GM12801 (cell line): ENCODE results near the gene ITGB6.

ENCODE experiments used
- CTCF ChIP-seq: IDR thresholded peaks from one replicate; pipeline ENCODE4 v1.5.1; 2011; ENCODE audit warnings: control low read depth; ENCODE audit not compliant: insufficient read length; ENCODE audit errors: extremely low read depth

ITGB6 gene, protein sequence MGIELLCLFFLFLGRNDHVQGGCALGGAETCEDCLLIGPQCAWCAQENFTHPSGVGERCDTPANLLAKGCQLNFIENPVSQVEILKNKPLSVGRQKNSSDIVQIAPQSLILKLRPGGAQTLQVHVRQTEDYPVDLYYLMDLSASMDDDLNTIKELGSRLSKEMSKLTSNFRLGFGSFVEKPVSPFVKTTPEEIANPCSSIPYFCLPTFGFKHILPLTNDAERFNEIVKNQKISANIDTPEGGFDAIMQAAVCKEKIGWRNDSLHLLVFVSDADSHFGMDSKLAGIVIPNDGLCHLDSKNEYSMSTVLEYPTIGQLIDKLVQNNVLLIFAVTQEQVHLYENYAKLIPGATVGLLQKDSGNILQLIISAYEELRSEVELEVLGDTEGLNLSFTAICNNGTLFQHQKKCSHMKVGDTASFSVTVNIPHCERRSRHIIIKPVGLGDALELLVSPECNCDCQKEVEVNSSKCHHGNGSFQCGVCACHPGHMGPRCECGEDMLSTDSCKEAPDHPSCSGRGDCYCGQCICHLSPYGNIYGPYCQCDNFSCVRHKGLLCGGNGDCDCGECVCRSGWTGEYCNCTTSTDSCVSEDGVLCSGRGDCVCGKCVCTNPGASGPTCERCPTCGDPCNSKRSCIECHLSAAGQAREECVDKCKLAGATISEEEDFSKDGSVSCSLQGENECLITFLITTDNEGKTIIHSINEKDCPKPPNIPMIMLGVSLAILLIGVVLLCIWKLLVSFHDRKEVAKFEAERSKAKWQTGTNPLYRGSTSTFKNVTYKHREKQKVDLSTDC

DNA sequence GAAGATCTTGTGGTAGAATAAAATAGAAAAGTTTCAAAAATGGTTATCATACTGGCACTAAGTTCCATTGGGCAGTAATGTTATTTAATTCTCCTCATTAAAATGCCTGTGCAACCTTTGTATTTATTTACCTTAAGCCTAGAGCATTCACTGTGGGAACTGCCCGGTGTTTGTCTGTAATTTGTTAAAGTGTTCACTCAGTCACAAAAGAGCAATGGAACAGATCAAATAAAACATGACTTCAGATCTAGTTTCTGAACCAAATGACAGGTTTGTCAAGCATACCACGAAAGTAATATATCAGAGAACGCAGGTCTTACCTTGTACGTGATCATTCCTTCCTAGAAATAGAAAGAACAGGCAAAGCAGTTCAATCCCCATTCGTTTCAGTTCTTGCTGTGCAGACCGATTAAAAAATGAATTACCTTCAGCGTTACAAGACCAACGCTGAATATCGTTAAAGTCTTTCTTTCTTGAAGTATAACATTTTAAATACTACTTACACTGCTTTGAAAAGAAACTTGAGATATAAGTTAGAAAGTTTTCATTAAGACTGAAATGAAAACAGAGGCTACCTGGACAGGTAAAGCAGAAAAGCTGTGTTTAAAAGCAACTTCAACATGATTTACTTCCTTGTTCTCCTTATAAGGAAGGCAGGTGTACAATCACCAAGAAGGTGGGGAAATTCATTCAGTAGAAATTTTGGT lies at the start of gene ITGB6:
Gene ITGB6 (minus strand): TSS at position 590 of the 707 bp plus-strand sequence. CDS start 209 bp downstream, at position 381.
- no peak for TF ChIP-seq CTCF

GRCh38 chr2:160247296-160248035 lies 47.4 kb upstream of the ITGB6 start:
- no peak for TF ChIP-seq CTCF

- no peak for TF ChIP-seq CTCF
Observed at GRCh38 chr2:160246356-160246755, 46.3 kb upstream of the ITGB6 start.

- TF ChIP-seq CTCF = no peak
Observed at GRCh38 chr2:160245614-160246155, 45.6 kb upstream of the ITGB6 start.

- no peak for TF ChIP-seq CTCF
Observed at GRCh38 chr2:160242893-160243564, 43.0 kb upstream of the ITGB6 start.

DNA sequence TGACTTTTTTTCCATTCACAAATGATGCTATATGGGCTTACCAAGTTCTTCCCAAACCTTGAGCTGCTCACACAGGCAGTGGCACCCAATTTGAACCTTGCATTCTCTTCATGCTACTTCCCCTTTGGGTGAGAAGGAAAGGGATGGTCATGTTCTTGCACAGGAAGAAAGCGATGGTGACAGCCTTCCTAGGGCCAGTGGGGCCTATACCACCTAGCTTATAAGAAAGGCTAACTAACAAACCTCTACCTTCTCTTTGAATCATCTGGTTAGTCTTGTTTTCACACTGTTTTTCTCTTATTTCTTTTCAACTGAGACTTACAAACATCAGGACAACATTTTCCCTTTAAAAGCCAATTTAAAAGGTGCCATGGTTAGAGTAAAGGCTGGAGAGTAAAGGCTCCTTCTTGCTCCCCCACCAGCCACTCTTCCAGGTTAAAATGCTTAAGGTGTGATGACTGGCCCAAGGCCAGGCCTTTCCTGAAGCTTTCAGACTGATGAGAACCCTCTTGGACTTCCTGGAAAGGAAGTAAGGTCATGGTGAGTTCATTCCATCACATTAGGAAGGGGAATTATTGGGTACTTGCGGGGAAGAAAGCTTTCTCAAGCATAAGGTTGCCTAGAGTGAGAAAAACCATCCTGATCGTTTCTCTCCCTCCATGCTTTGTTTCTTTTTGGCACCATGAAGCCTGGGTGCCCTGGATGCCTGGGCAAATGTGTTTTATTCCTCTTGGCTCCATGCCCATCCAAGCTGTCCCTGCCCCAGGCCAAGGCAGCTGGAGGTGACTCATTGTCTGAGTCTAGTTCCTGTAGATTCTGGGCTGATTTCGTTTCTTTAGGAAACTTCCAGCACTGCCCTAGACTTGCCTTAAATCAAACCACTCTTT lies 41.4 kb upstream of the ITGB6 start:
- no peak for TF ChIP-seq CTCF
